Measurements from ENCODE around the gene MRPL14. TPM values are rescaled to one million over a fixed set of nuclear protein-coding genes. Genes with fewer than 3 reads are reported as not detected.

MRPL14 gene
- total and polyA plus RNA-seq, 9 of the 15 experiments (the other 6 are each of a cell fraction or from before 2014, with no cell fraction given): 126 to 424 (median 165) TPM

DNA sequence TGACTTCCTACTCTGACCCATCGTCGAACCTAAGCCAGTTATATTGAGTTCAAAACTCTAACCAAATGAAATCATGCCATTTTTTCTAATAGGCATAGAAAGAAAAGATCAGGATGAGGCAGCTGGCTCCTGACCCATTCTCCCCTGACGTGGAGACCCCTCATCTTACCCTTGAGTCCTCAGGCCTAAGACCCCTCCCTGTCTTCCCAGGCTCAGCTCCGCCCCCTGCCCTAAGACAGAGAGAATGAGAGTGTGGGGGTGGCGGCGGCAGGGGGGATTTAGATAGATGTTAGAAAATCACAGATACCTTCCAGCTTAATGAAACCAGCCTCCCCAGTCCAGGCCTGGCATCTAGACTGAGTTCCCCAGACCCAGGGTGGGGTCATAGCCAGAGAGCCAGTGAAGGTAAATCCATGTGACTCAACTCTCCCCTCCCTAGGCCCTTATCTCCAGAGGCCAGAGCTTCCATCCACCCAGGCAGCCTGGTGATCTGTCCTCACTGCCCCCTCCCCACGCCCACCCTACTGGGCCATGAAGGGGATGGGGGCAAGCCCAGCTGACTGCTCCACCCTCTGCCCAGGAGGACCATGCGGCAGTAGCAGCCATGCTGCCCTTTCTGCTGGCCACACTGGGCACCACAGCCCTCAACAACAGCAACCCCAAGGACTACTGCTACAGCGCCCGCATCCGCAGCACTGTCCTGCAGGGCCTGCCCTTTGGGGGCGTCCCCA lies 6.9 kb upstream of the MRPL14 start (continued):
- TF ChIP-seq NBN (IDR thresholded peaks at IDR 0.05; ENCODE audit: low read depth): no peak; the same call in 1 of the 2 replicates
- TF ChIP-seq, protein P1, sequence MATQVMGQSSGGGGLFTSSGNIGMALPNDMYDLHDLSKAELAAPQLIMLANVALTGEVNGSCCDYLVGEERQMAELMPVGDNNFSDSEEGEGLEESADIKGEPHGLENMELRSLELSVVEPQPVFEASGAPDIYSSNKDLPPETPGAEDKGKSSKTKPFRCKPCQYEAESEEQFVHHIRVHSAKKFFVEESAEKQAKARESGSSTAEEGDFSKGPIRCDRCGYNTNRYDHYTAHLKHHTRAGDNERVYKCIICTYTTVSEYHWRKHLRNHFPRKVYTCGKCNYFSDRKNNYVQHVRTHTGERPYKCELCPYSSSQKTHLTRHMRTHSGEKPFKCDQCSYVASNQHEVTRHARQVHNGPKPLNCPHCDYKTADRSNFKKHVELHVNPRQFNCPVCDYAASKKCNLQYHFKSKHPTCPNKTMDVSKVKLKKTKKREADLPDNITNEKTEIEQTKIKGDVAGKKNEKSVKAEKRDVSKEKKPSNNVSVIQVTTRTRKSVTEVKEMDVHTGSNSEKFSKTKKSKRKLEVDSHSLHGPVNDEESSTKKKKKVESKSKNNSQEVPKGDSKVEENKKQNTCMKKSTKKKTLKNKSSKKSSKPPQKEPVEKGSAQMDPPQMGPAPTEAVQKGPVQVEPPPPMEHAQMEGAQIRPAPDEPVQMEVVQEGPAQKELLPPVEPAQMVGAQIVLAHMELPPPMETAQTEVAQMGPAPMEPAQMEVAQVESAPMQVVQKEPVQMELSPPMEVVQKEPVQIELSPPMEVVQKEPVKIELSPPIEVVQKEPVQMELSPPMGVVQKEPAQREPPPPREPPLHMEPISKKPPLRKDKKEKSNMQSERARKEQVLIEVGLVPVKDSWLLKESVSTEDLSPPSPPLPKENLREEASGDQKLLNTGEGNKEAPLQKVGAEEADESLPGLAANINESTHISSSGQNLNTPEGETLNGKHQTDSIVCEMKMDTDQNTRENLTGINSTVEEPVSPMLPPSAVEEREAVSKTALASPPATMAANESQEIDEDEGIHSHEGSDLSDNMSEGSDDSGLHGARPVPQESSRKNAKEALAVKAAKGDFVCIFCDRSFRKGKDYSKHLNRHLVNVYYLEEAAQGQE (IDR thresholded peaks at IDR 0.05; ENCODE audit: borderline replicate concordance): peak; percentile 17; the same call in 1 of the 2 replicates
- TF ChIP-seq, protein P1 (CRISPR knock-in tag; IDR thresholded peaks at IDR 0.05; ENCODE audit: low read depth): no peak
- TF ChIP-seq STAG1 (CRISPR knock-in tag; IDR thresholded peaks at IDR 0.05; ENCODE audit: borderline replicate concordance): no peak
- peak; percentile 77 for TF ChIP-seq FOXJ2 (tag; IDR thresholded peaks at IDR 0.05)
- peak; percentile 2 for TF ChIP-seq FOS (IDR thresholded peaks at IDR 0.05; ENCODE audit: extremely low read depth, insufficient read length)
- TF ChIP-seq, protein P2, sequence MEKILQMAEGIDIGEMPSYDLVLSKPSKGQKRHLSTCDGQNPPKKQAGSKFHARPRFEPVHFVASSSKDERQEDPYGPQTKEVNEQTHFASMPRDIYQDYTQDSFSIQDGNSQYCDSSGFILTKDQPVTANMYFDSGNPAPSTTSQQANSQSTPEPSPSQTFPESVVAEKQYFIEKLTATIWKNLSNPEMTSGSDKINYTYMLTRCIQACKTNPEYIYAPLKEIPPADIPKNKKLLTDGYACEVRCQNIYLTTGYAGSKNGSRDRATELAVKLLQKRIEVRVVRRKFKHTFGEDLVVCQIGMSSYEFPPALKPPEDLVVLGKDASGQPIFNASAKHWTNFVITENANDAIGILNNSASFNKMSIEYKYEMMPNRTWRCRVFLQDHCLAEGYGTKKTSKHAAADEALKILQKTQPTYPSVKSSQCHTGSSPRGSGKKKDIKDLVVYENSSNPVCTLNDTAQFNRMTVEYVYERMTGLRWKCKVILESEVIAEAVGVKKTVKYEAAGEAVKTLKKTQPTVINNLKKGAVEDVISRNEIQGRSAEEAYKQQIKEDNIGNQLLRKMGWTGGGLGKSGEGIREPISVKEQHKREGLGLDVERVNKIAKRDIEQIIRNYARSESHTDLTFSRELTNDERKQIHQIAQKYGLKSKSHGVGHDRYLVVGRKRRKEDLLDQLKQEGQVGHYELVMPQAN (IDR thresholded peaks at IDR 0.05; ENCODE audit: borderline replicate concordance): peak; percentile 69; the same call in 1 of the 2 replicates
- TF ChIP-seq ETV5 (CRISPR knock-in tag; IDR thresholded peaks at IDR 0.05; ENCODE audit: low read depth): 0 out of 2 replicates have a peak, but pooled peaks have one; percentile 56
- no peak for TF ChIP-seq RBM17 (IDR thresholded peaks at IDR 0.05; ENCODE audit: borderline replicate concordance, low read depth, low read length)
- TF ChIP-seq OTX1 (CRISPR knock-in tag; IDR thresholded peaks at IDR 0.05): no peak
- TF ChIP-seq POLR2G (IDR thresholded peaks at IDR 0.05; ENCODE audit: low read depth, low read length): 0 out of 2 replicates have a peak, but pooled peaks have one; percentile 46
- peak; percentile 45; the same call in 1 of the 2 replicates for TF ChIP-seq RAD51 (IDR thresholded peaks at IDR 0.05; ENCODE audit: borderline replicate concordance, low read depth)
- TF ChIP-seq, protein P3, sequence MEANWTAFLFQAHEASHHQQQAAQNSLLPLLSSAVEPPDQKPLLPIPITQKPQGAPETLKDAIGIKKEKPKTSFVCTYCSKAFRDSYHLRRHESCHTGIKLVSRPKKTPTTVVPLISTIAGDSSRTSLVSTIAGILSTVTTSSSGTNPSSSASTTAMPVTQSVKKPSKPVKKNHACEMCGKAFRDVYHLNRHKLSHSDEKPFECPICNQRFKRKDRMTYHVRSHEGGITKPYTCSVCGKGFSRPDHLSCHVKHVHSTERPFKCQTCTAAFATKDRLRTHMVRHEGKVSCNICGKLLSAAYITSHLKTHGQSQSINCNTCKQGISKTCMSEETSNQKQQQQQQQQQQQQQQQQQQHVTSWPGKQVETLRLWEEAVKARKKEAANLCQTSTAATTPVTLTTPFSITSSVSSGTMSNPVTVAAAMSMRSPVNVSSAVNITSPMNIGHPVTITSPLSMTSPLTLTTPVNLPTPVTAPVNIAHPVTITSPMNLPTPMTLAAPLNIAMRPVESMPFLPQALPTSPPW (CRISPR knock-in tag; IDR thresholded peaks at IDR 0.05): peak; percentile 63
- no peak for TF ChIP-seq EP400 (IDR thresholded peaks at IDR 0.05)
- TF ChIP-seq SIN3B (IDR thresholded peaks at IDR 0.05; ENCODE audit: low read depth): no peak
- no peak for TF ChIP-seq HCFC1 (IDR thresholded peaks at IDR 0.05; ENCODE audit: low read depth, low read length)
- peak; percentile 67; the same call in 1 of the 2 replicates for TF ChIP-seq KLF16 (IDR thresholded peaks at IDR 0.05)

Data from K562 (cell line).